GM12878 (cell line): ENCODE measurements around the gene CD82. TPM values are rescaled to one million over a fixed set of nuclear protein-coding genes. Genes with fewer than 3 reads are reported as not detected.

Source experiments
- ASH2L ChIP-seq: fragments of 300-600, 200-600 bp; sonication (generic); IDR thresholded peaks from 2 replicates; pipeline ENCODE4 v1.6.1; 2017; ENCODE audit warnings: low read depth, mild to moderate bottlenecking, borderline replicate concordance
- BCL11A ChIP-seq: IDR thresholded peaks from 2 replicates; pipeline ENCODE4 v1.6.1; 2011; ENCODE audit warnings: low read depth, low read length
- BHLHE40 ChIP-seq, 2 experiments: fragments of 450-650 bp in 1 of 2; IDR thresholded peaks; 2 replicates each; pipeline ENCODE4 v1.6.1; 2011 to 2017; ENCODE audit warnings: low read depth in 2 of 2, borderline replicate concordance in 1 of 2, improper control_type of control experiment in 1 of 2, low read length in 1 of 2, mild to moderate bottlenecking in 1 of 2
- CBFB ChIP-seq: IDR thresholded peaks from 2 replicates; pipeline ENCODE4 v1.6.1; 2016; ENCODE audit warnings: antibody characterized with exemption, low read depth
- CREM ChIP-seq: IDR thresholded peaks from 2 replicates; pipeline ENCODE4 v1.6.1; 2014; ENCODE audit warnings: antibody characterized with exemption, low read depth
- DPF2 ChIP-seq: fragments of 450-650 bp; IDR thresholded peaks from 2 replicates; pipeline ENCODE4 v1.6.1; 2017; ENCODE audit warnings: mild to moderate bottlenecking
- EED ChIP-seq: sonication (generic); IDR thresholded peaks from 2 replicates; pipeline ENCODE4 v1.6.1; 2016; ENCODE audit warnings: antibody characterized with exemption, low read depth
- KDM1A ChIP-seq: fragments of 200-600 bp; sonication (generic); IDR thresholded peaks from 2 replicates; pipeline ENCODE4 v1.6.1; 2016; ENCODE audit warnings: borderline replicate concordance
- LARP7 ChIP-seq: fragments of 450-650 bp; IDR thresholded peaks from 2 replicates; pipeline ENCODE4 v1.6.1; 2017; ENCODE audit warnings: mild to moderate bottlenecking
- MEF2A ChIP-seq: IDR thresholded peaks from 2 replicates; pipeline ENCODE4 v1.6.1; 2011; ENCODE audit warnings: low read depth, mild to moderate bottlenecking, low read length, moderate library complexity; ENCODE audit not compliant: insufficient read depth
- MYC ChIP-seq: IDR thresholded peaks from 2 replicates; pipeline ENCODE4 v1.6.1; 2011; ENCODE audit warnings: mild to moderate bottlenecking, low read length, moderate library complexity, inconsistent platforms; ENCODE audit not compliant: insufficient read depth, insufficient replicate concordance, insufficient read length, severe bottlenecking
- NR2C1 ChIP-seq: fragments of 450-650 bp; IDR thresholded peaks from 2 replicates; pipeline ENCODE4 v1.6.1; 2017; ENCODE audit warnings: antibody characterized with exemption, mild to moderate bottlenecking, moderate library complexity
- PAX8 ChIP-seq: fragments of 450-650 bp; IDR thresholded peaks from 2 replicates; pipeline ENCODE4 v1.6.1; 2017; ENCODE audit warnings: mild to moderate bottlenecking, moderate library complexity
- POLR2AphosphoS2 ChIP-seq: IDR thresholded peaks from 2 replicates; pipeline ENCODE4 v1.6.1; 2011; ENCODE audit warnings: low read depth, mild to moderate bottlenecking, low read length, improper control_type of control experiment, moderate library complexity
- RB1 ChIP-seq: fragments of 450-650 bp; formaldehyde crosslinking; IDR thresholded peaks from 2 replicates; pipeline ENCODE4 v1.6.1; 2017; ENCODE audit warnings: mild to moderate bottlenecking, borderline replicate concordance
- RELA ChIP-seq: fragments of 450-650 bp; IDR thresholded peaks from 2 replicates; pipeline ENCODE4 v1.8.0; 2014; ENCODE audit warnings: borderline replicate concordance; ENCODE audit not compliant: partially characterized antibody
- TAF1 ChIP-seq: IDR thresholded peaks from 2 replicates; pipeline ENCODE4 v1.6.1; 2011; ENCODE audit warnings: mild to moderate bottlenecking, low read depth, low read length, borderline replicate concordance
- ZNF217 ChIP-seq: fragments of 450-650 bp; IDR thresholded peaks from 2 replicates; pipeline ENCODE4 v1.6.1; 2017; ENCODE audit warnings: antibody characterized with exemption, mild to moderate bottlenecking
- ZNF274 ChIP-seq: IDR thresholded peaks from one replicate; pipeline ENCODE4 v1.8.0; 2011; ENCODE audit not compliant: insufficient read length, insufficient read depth
- polyA plus RNA-seq, 11 experiments: library from polyadenylated mRNA; depleted of rRNA in 4 of 11; unstranded in 6 of 11; stranded (reverse) in 5 of 11; fragments of >200 nt; fragmentation: Nextera tagmentation in 4 of 11; fragmentation: Illumina TruSeq in 1 of 11; extraction: Ambion mirVana in 4 of 11; extraction: Trizol in 1 of 11; gene quantifications; 1 replicate in 1 of 11; 2 replicates in 10 of 11; pipeline versions ENCODE4 v1.2.1 to v1.2.3, GENCODE V29; 2011 to 2016; ENCODE audit warnings: inconsistent platforms in 2 of 11, missing spikeins in 2 of 11, low read depth in 1 of 11
- total RNA-seq, 4 experiments: library from RNA; depleted of rRNA in 3 of 4; stranded (reverse); fragments of >200 nt in 3 of 4; fragmentation: Illumina TruSeq in 1 of 4; extraction: Trizol in 1 of 4; gene quantifications; 2 replicates each; pipeline versions ENCODE4 v1.2.1 to v1.2.3, GENCODE V29; 2013 to 2021
- TF ChIP-seq, protein P1 (sequence below): fragments of 450-650 bp; IDR thresholded peaks from 2 replicates; pipeline ENCODE4 v1.6.1; 2014; ENCODE audit warnings: mild to moderate bottlenecking
- TF ChIP-seq, protein P2 (sequence below): fragments of 450-650 bp; IDR thresholded peaks from 2 replicates; pipeline ENCODE4 v1.6.1; 2017; ENCODE audit warnings: mild to moderate bottlenecking, low read depth, inconsistent platforms; ENCODE audit not compliant: poor library complexity, severe bottlenecking
- TF ChIP-seq, protein P3 (sequence below): fragments of 450-650 bp; IDR thresholded peaks from 2 replicates; pipeline ENCODE4 v1.6.1; 2016; ENCODE audit warnings: mild to moderate bottlenecking
- TF ChIP-seq, protein P4 (sequence below): fragments of 150-350 bp; IDR thresholded peaks from 2 replicates; pipeline ENCODE4 v1.6.1; 2016; ENCODE audit warnings: low read depth, low read length

The CD82 gene
- total and polyA plus RNA-seq, 10 of the 15 experiments (the other 5 are each of a cell fraction or from before 2014, with no cell fraction given): 5.2 to 180 (median 84.7) TPM

DNA sequence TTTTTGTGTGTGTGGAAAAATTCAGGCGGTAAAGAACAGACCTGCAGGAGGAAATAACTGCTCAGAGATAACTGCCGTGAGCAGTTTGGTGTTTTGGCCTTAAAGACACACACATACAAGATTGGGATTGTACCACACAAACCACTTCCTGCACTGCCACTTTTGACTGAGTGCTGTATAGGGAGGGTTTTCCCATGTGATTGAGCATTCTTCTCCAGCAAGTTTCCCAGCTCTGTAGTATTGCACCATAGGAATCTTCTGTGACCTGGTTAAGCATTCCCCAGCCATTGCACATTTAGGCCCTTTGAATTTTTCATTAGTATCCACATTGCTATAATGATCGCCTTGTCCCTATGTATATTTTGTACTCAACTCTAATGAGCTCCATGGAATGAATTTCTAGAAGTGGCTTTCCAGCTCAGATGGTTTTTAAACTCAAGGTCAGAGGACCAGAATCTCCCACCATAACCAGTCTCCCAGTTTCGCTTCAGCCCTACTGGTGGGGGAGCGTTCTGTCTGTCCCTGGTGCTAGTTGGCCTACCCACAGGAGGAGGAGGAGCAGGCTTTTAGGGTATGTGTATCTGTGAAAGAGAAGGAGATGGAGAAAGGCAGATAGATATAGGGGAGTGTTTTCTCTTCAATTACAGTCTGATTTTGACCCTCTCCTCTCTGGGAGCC is 9.3 kb downstream of the CD82 start (continued):
- TF ChIP-seq LARP7: no peak
- no peak for TF ChIP-seq BCL11A
- TF ChIP-seq, protein P1, sequence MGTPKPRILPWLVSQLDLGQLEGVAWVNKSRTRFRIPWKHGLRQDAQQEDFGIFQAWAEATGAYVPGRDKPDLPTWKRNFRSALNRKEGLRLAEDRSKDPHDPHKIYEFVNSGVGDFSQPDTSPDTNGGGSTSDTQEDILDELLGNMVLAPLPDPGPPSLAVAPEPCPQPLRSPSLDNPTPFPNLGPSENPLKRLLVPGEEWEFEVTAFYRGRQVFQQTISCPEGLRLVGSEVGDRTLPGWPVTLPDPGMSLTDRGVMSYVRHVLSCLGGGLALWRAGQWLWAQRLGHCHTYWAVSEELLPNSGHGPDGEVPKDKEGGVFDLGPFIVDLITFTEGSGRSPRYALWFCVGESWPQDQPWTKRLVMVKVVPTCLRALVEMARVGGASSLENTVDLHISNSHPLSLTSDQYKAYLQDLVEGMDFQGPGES: no peak
- no peak for TF ChIP-seq PAX8
- TF ChIP-seq TAF1: no peak
- TF ChIP-seq RB1: peak; percentile 23; the same call in 1 of the 2 replicates
- TF ChIP-seq, protein P2, sequence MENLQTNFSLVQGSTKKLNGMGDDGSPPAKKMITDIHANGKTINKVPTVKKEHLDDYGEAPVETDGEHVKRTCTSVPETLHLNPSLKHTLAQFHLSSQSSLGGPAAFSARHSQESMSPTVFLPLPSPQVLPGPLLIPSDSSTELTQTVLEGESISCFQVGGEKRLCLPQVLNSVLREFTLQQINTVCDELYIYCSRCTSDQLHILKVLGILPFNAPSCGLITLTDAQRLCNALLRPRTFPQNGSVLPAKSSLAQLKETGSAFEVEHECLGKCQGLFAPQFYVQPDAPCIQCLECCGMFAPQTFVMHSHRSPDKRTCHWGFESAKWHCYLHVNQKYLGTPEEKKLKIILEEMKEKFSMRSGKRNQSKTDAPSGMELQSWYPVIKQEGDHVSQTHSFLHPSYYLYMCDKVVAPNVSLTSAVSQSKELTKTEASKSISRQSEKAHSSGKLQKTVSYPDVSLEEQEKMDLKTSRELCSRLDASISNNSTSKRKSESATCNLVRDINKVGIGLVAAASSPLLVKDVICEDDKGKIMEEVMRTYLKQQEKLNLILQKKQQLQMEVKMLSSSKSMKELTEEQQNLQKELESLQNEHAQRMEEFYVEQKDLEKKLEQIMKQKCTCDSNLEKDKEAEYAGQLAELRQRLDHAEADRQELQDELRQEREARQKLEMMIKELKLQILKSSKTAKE: no peak
- TF ChIP-seq DPF2: no peak; the same call in 1 of the 2 replicates
- peak; percentile 66; the same call in 1 of the 2 replicates for TF ChIP-seq CBFB
- no peak for TF ChIP-seq ASH2L
- TF ChIP-seq BHLHE40 (IDR thresholded peaks at IDR 0.05; ENCODE audit: borderline replicate concordance in 1 of 2, low read depth in 2 of 2, low read length in 1 of 2): peak in 1 of 2 experiments; percentile 11; a peak in 1 of 4 replicates
- no peak for TF ChIP-seq NR2C1
- no peak for TF ChIP-seq POLR2AphosphoS2
- no peak for TF ChIP-seq ZNF217
- TF ChIP-seq, protein P3, sequence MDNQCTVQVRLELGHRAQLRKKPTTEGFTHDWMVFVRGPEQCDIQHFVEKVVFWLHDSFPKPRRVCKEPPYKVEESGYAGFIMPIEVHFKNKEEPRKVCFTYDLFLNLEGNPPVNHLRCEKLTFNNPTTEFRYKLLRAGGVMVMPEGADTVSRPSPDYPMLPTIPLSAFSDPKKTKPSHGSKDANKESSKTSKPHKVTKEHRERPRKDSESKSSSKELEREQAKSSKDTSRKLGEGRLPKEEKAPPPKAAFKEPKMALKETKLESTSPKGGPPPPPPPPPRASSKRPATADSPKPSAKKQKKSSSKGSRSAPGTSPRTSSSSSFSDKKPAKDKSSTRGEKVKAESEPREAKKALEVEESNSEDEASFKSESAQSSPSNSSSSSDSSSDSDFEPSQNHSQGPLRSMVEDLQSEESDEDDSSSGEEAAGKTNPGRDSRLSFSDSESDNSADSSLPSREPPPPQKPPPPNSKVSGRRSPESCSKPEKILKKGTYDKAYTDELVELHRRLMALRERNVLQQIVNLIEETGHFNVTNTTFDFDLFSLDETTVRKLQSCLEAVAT: peak; percentile 53
- no peak for TF ChIP-seq MYC
- no peak for TF ChIP-seq MEF2A
- peak; percentile 65 for TF ChIP-seq EED
- TF ChIP-seq CREM: no peak
- TF ChIP-seq KDM1A: no peak
- no peak for TF ChIP-seq RELA
- TF ChIP-seq ZNF274: no peak
- TF ChIP-seq, protein P4, sequence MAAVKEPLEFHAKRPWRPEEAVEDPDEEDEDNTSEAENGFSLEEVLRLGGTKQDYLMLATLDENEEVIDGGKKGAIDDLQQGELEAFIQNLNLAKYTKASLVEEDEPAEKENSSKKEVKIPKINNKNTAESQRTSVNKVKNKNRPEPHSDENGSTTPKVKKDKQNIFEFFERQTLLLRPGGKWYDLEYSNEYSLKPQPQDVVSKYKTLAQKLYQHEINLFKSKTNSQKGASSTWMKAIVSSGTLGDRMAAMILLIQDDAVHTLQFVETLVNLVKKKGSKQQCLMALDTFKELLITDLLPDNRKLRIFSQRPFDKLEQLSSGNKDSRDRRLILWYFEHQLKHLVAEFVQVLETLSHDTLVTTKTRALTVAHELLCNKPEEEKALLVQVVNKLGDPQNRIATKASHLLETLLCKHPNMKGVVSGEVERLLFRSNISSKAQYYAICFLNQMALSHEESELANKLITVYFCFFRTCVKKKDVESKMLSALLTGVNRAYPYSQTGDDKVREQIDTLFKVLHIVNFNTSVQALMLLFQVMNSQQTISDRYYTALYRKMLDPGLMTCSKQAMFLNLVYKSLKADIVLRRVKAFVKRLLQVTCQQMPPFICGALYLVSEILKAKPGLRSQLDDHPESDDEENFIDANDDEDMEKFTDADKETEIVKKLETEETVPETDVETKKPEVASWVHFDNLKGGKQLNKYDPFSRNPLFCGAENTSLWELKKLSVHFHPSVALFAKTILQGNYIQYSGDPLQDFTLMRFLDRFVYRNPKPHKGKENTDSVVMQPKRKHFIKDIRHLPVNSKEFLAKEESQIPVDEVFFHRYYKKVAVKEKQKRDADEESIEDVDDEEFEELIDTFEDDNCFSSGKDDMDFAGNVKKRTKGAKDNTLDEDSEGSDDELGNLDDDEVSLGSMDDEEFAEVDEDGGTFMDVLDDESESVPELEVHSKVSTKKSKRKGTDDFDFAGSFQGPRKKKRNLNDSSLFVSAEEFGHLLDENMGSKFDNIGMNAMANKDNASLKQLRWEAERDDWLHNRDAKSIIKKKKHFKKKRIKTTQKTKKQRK: no peak
